ENCODE data around the gene UBE2O. TPM values are rescaled to one million over a fixed set of nuclear protein-coding genes. Genes with fewer than 3 reads are reported as not detected.

Gene UBE2O
- total and polyA plus RNA-seq, 10 donors = 7.2 to 55.9 (median 30.4) TPM

GRCh38 chr17:76449126-76449525, 3.8 kb downstream of the UBE2O start:
- no peak for DNase-seq
- H3K9me3 ChIP-seq = no peaks in the 10 kb centered on the region
- no peaks in the 10 kb centered on the region for H3K36me3 ChIP-seq
- TF ChIP-seq POLR2A (IDR thresholded peaks at IDR 0.05) (no peak), CTCF (IDR thresholded peaks at IDR 0.05 in 8 of 11, conservative IDR thresholded peaks at IDR 0.05 in 3 of 11) (no peak), POLR2AphosphoS5 (IDR thresholded peaks at IDR 0.05) (no peak)
- WGBS, 5 donors = 90 to 98% (median 94%) methylated on average over 6 of the region's 6 CpGs
- intact Hi-C loops (cut with DNase I; ENCODE audit: low total_unique reads) = no loop called here
- no peaks in the 10 kb centered on the region for H3K27me3 ChIP-seq (replicated peaks in 1 of 7)
- H3K4me1 ChIP-seq = peaks cover 10 to 85% (median 60%) of the 10 kb centered on the region in 6 donors
- no peak overlapping the region for H3K4me3 ChIP-seq
- H3K27ac ChIP-seq = no peak overlapping the region

- H3K9me3 ChIP-seq = no peaks in the 10 kb centered on the region
- H3K4me1 ChIP-seq = peaks cover 12 to 90% (median 68%) of the 10 kb centered on the region in 6 donors
- 73 to 89% (median 86%) methylated on average over 7 of the region's 7 CpGs for WGBS, 5 donors
- intact Hi-C loops (cut with DNase I; ENCODE audit: low total_unique reads) = no loop called here
- no peak for DNase-seq
- TF ChIP-seq CTCF (IDR thresholded peaks at IDR 0.05 in 8 of 11, conservative IDR thresholded peaks at IDR 0.05 in 3 of 11) (no peak), POLR2A (IDR thresholded peaks at IDR 0.05) (no peak), POLR2AphosphoS5 (IDR thresholded peaks at IDR 0.05) (no peak)
- H3K27ac ChIP-seq = no peak overlapping the region
- H3K36me3 ChIP-seq = no peaks in the 10 kb centered on the region
- H3K4me3 ChIP-seq = no peak overlapping the region
- no peaks in the 10 kb centered on the region for H3K27me3 ChIP-seq (replicated peaks in 1 of 7)
Observed at GRCh38 chr17:76447931-76448652, 4.9 kb downstream of the UBE2O start.

GRCh38 chr17:76446449-76447231, 6.3 kb downstream of the UBE2O start:
- TF ChIP-seq CTCF (IDR thresholded peaks at IDR 0.05 in 8 of 11, conservative IDR thresholded peaks at IDR 0.05 in 3 of 11) (no peak), POLR2AphosphoS5 (IDR thresholded peaks at IDR 0.05) (no peak), POLR2A (IDR thresholded peaks at IDR 0.05) (no peak)
- Histone ChIP-seq H3K27ac (no peak overlapping the region), H3K27me3 (replicated peaks in 1 of 7) (no peaks in the 10 kb centered on the region), H3K36me3 (no peaks in the 10 kb centered on the region), H3K4me1 (peaks cover 6 to 94% (median 70%) of the 10 kb centered on the region in 6 donors), H3K4me3 (no peak overlapping the region), H3K9me3 (no peaks in the 10 kb centered on the region)
- intact Hi-C loops (cut with DNase I; ENCODE audit: low total_unique reads) = no loop called here
- WGBS, 5 donors = 60 to 82% (median 65%) methylated on average over 9 of the region's 9 CpGs
- DNase-seq = no peak

Measured in spleen (tissue), 11 donors.